Skeletal muscle cell (primary cell): ENCODE data around the gene ADORA1.

Source experiments
- DNase-seq: peaks from one replicate; pipeline ENCODE4 v3.0.0-alpha.2; 2010; ENCODE audit warnings: low read depth
- H3K4me3 ChIP-seq: 2 replicates; pipeline ENCODE4 v1.5.1; 2011; ENCODE audit warnings: low read depth, mild to moderate bottlenecking, control low read depth, low read length, moderate library complexity

Gene ADORA1

GRCh38 chr1:203135636-203136305 is 8.2 kb downstream of the ADORA1 start:
- H3K4me3 ChIP-seq: no peak overlapping the region
- no peak for DNase-seq

GRCh38 chr1:203136409-203137042 is 9.0 kb downstream of the ADORA1 start:
- no peak overlapping the region for H3K4me3 ChIP-seq
- no peak for DNase-seq

GRCh38 chr1:203137324-203137723 is 9.8 kb downstream of the ADORA1 start:
- H3K4me3 ChIP-seq: no peak overlapping the region
- no peak for DNase-seq

- no peak overlapping the region for H3K4me3 ChIP-seq
- no peak for DNase-seq
These were observed 10.5 kb downstream of the ADORA1 start for GRCh38 chr1:203138066-203138465.

GRCh38 chr1:203139976-203140475 is 12.5 kb downstream of the ADORA1 start:
- no peak for DNase-seq
- H3K4me3 ChIP-seq: no peak overlapping the region

GRCh38 chr1:203140743-203141520 is 13.4 kb downstream of the ADORA1 start:
- DNase-seq: no peak

GRCh38 chr1:203142124-203142523 is 14.6 kb downstream of the ADORA1 start:
- DNase-seq: no peak
- H3K4me3 ChIP-seq: no peak overlapping the region

More at GRCh38 chr1:203140743-203141520, 13.4 kb downstream of the ADORA1 start:
- no peak overlapping the region for H3K4me3 ChIP-seq

GRCh38 chr1:203142684-203143408 is 15.3 kb downstream of the ADORA1 start:
- H3K4me3 ChIP-seq: no peak overlapping the region
- no peak for DNase-seq

- no peak overlapping the region for H3K4me3 ChIP-seq
- DNase-seq: no peak
These were observed 16.1 kb downstream of the ADORA1 start for GRCh38 chr1:203143641-203144040.

- no peak overlapping the region for H3K4me3 ChIP-seq
- DNase-seq: no peak
These were observed 17.1 kb downstream of the ADORA1 start for GRCh38 chr1:203144661-203145060.

GRCh38 chr1:203145321-203146041 is 18.0 kb downstream of the ADORA1 start:
- DNase-seq: no peak
- no peak overlapping the region for H3K4me3 ChIP-seq

- H3K4me3 ChIP-seq: no peak overlapping the region
- DNase-seq: no peak
These were observed 18.5 kb downstream of the ADORA1 start for GRCh38 chr1:203146042-203146369.

GRCh38 chr1:203146537-203146936 is 19.0 kb downstream of the ADORA1 start:
- no peak for DNase-seq
- no peak overlapping the region for H3K4me3 ChIP-seq

GRCh38 chr1:203147376-203147775 is 19.9 kb downstream of the ADORA1 start:
- no peak overlapping the region for H3K4me3 ChIP-seq
- no peak for DNase-seq

GRCh38 chr1:203148127-203148526 is 20.6 kb downstream of the ADORA1 start:
- DNase-seq: no peak
- H3K4me3 ChIP-seq: no peak overlapping the region

GRCh38 chr1:203148579-203148978 is 21.1 kb downstream of the ADORA1 start:
- no peak overlapping the region for H3K4me3 ChIP-seq
- DNase-seq: no peak

- DNase-seq: no peak
- H3K4me3 ChIP-seq: no peak overlapping the region
These were observed 21.8 kb downstream of the ADORA1 start for GRCh38 chr1:203149188-203149840.

- no peak overlapping the region for H3K4me3 ChIP-seq
These were observed 23.2 kb downstream of the ADORA1 start for GRCh38 chr1:203150511-203151297.

More at GRCh38 chr1:203150511-203151297, 23.2 kb downstream of the ADORA1 start:
- no peak for DNase-seq
